HepG2 (cell line): ENCODE measurements around the gene NUP85. TPM values are rescaled to one million over a fixed set of nuclear protein-coding genes. Genes with fewer than 3 reads are reported as not detected.

Experiments used
- AGO2 ChIP-seq: fragments of 200-400 bp; formaldehyde crosslinking; optimal IDR thresholded peaks from 2 replicates; pipeline ENCODE3; 2017; ENCODE audit warnings: mild to moderate bottlenecking, low read depth, low read length, moderate library complexity
- AKNA ChIP-seq: sonication (generic); formaldehyde crosslinking; IDR thresholded peaks from 2 replicates; pipeline ENCODE4 v1.4.0; 2020; ENCODE audit warnings: missing genetic modification reagents, borderline replicate concordance
- CCDC6 ChIP-seq: sonication (generic); formaldehyde crosslinking; IDR thresholded peaks from 2 replicates; pipeline ENCODE4 v1.8.1; 2022; ENCODE audit warnings: mild to moderate bottlenecking, missing genetic modification reagents, moderate library complexity
- FOXM1 ChIP-seq: sonication (generic); formaldehyde crosslinking; IDR thresholded peaks from 2 replicates; pipeline ENCODE4 v1.5.0; 2020; ENCODE audit warnings: missing genetic modification reagents
- FOXP4 ChIP-seq: sonication (generic); formaldehyde crosslinking; IDR thresholded peaks from 2 replicates; pipeline ENCODE4 v1.4.0; 2020; ENCODE audit warnings: missing genetic modification reagents
- HES4 ChIP-seq: sonication (generic); formaldehyde crosslinking; IDR thresholded peaks from 2 replicates; pipeline ENCODE4 v1.9.0; 2021; ENCODE audit warnings: mild to moderate bottlenecking, missing genetic modification reagents, borderline replicate concordance
- HNRNPL ChIP-seq: fragments of 200-400 bp; formaldehyde crosslinking; IDR thresholded peaks from 2 replicates; pipeline ENCODE4 v1.6.1; 2017; ENCODE audit warnings: mild to moderate bottlenecking, low read depth, low read length
- NFYC ChIP-seq: IDR thresholded peaks from 2 replicates; pipeline ENCODE4 v1.6.1; 2016; ENCODE audit warnings: missing genetic modification reagents, missing compliant biosample characterization
- PLRG1 ChIP-seq: fragments of 450-650 bp; conservative IDR thresholded peaks from 2 replicates; pipeline ENCODE4 v1.6.1; 2016
- POLR2A ChIP-seq, 2 experiments: IDR thresholded peaks; 2 replicates each; pipeline ENCODE4 v1.6.1; 2011; ENCODE audit warnings: low read depth in 2 of 2, low read length in 2 of 2, mild to moderate bottlenecking in 1 of 2, moderate library complexity in 1 of 2; ENCODE audit not compliant: insufficient read depth in 1 of 2
- SALL1 ChIP-seq: sonication (generic); formaldehyde crosslinking; IDR thresholded peaks from 2 replicates; pipeline ENCODE4 v1.8.0; 2022; ENCODE audit warnings: mild to moderate bottlenecking, missing genetic modification reagents
- ZBTB3 ChIP-seq: sonication (generic); formaldehyde crosslinking; IDR thresholded peaks from 2 replicates; pipeline ENCODE4 v1.4.0; 2020; ENCODE audit warnings: low read depth, mild to moderate bottlenecking, moderate library complexity, missing genetic modification reagents, borderline replicate concordance
- ZFP91 ChIP-seq: sonication (generic); formaldehyde crosslinking; IDR thresholded peaks from 2 replicates; pipeline ENCODE4 v1.9.0; 2022; ENCODE audit warnings: missing genetic modification reagents, mild to moderate bottlenecking, borderline replicate concordance
- ZNF354B ChIP-seq: sonication (generic); formaldehyde crosslinking; IDR thresholded peaks from 2 replicates; pipeline ENCODE4 v1.8.0; 2022; ENCODE audit warnings: mild to moderate bottlenecking, missing genetic modification reagents
- ZNF704 ChIP-seq: sonication (generic); formaldehyde crosslinking; IDR thresholded peaks from 2 replicates; pipeline ENCODE4 v1.8.1; 2023; ENCODE audit warnings: mild to moderate bottlenecking, inconsistent platforms, moderate library complexity, missing genetic modification reagents, borderline replicate concordance
- ZNF740 ChIP-seq: sonication (generic); formaldehyde crosslinking; IDR thresholded peaks from 2 replicates; pipeline ENCODE4 v1.4.0; 2020; ENCODE audit warnings: missing genetic modification reagents
- ZNF775 ChIP-seq: sonication (generic); formaldehyde crosslinking; IDR thresholded peaks from 2 replicates; pipeline ENCODE4 v1.4.0; 2020; ENCODE audit warnings: missing genetic modification reagents, mild to moderate bottlenecking, moderate library complexity, borderline replicate concordance
- ZNF816 ChIP-seq: sonication (generic); formaldehyde crosslinking; IDR thresholded peaks from 2 replicates; pipeline ENCODE4 v1.8.0; 2022; ENCODE audit warnings: missing genetic modification reagents, mild to moderate bottlenecking, borderline replicate concordance
- polyA plus RNA-seq, 8 experiments: library from polyadenylated mRNA; depleted of rRNA in 3 of 8; stranded (reverse) in 7 of 8; unstranded in 1 of 8; fragments of >200 nt; fragmentation: Illumina TruSeq in 4 of 8; extraction: Trizol in 4 of 8; gene quantifications; 2 replicates each; pipeline versions ENCODE4 v1.2.1 to v1.2.3, GENCODE V29; 2011 to 2016; ENCODE audit warnings: low read depth in 4 of 8, missing spikeins in 1 of 8, mixed read lengths in 1 of 8; ENCODE audit not compliant: insufficient read depth in 1 of 8
- total RNA-seq, 5 experiments: library from RNA; depleted of rRNA; stranded (reverse); fragments of >200 nt; fragmentation: Illumina TruSeq; extraction: Trizol; gene quantifications; 2 replicates each; pipeline ENCODE4 v1.2.3, GENCODE V29; 2016; ENCODE audit warnings: low read depth in 1 of 5

Gene NUP85
- total and polyA plus RNA-seq, 2 of the 13 experiments (the other 11 are each of a cell fraction or from before 2014, with no cell fraction given), result 89.1 to 124 TPM

GRCh38 chr17:75266316-75267152 is 61.1 kb downstream of the NUP85 start (continued):
- no peak for TF ChIP-seq ZNF740 (CRISPR knock-in tag)
- TF ChIP-seq POLR2A (IDR thresholded peaks at IDR 0.05; ENCODE audit: insufficient read depth in 1 of 2, low read depth in 2 of 2, low read length in 2 of 2), result 0 out of 4 replicates have a peak, but pooled peaks of 1 of the 2 experiments have one; percentile 12
- TF ChIP-seq AKNA (CRISPR knock-in tag), result no peak
- no peak for TF ChIP-seq CCDC6 (CRISPR knock-in tag)
- TF ChIP-seq ZNF704, result 0 out of 2 replicates have a peak, but pooled peaks have one; percentile 3
- TF ChIP-seq FOXP4 (CRISPR knock-in tag), result no peak
- TF ChIP-seq AGO2, result peak; percentile 25
- TF ChIP-seq PLRG1, result no peak
- TF ChIP-seq HES4 (CRISPR knock-in tag), result no peak
- TF ChIP-seq ZNF775 (CRISPR knock-in tag), result no peak
- TF ChIP-seq ZFP91, result no peak
- 0 out of 2 replicates have a peak, but pooled peaks have one; percentile 13 for TF ChIP-seq SALL1
- TF ChIP-seq FOXM1, result no peak
- TF ChIP-seq ZNF354B (CRISPR knock-in tag), result no peak
- TF ChIP-seq NFYC, result no peak
- no peak for TF ChIP-seq ZNF816 (CRISPR knock-in tag)
- TF ChIP-seq ZBTB3 (CRISPR knock-in tag), result no peak
- TF ChIP-seq HNRNPL, result no peak
